22Rv1 (cell line): ENCODE data around the gene TRIM77.
"Not testable (repeated sequence)": the region's sequence is repeated elsewhere in the genome, so short reads cannot be mapped to it uniquely, and the experiment has no call there.

Source experiments
- H3K27ac ChIP-seq: fragments of 450-650 bp; 2 replicates; pipeline ENCODE4 v1.5.1; 2017
- CTCF ChIP-seq: fragments of 450-650 bp; IDR thresholded peaks from 2 replicates; pipeline ENCODE4 v1.5.1; 2017; ENCODE audit warnings: mild to moderate bottlenecking
- ZFX ChIP-seq: fragments of 450-650 bp; IDR thresholded peaks from 2 replicates; pipeline ENCODE4 v1.6.1; 2017; ENCODE audit warnings: antibody characterized with exemption, borderline replicate concordance

The TRIM77 gene

GRCh38 chr11:89709999-89710398 lies at the start of gene TRIM77:
Gene TRIM77 (plus strand): TSS chr11:89710299. CDS start chr11:89710299, 0 bp downstream.
- H3K27ac ChIP-seq, result not testable (repeated sequence)

GRCh38 chr11:89667001-89667400 lies 43.1 kb upstream of the TRIM77 start:
- no peak for TF ChIP-seq CTCF
- no peak for TF ChIP-seq ZFX
- H3K27ac ChIP-seq, result no peak overlapping the region

- H3K27ac ChIP-seq, result not testable (repeated sequence)
Observed at GRCh38 chr11:89668158-89668557, 41.9 kb upstream of the TRIM77 start.

GRCh38 chr11:89669586-89669985 lies 40.5 kb upstream of the TRIM77 start:
- not testable (repeated sequence) for H3K27ac ChIP-seq

- not testable (repeated sequence) for H3K27ac ChIP-seq
Observed at GRCh38 chr11:89669993-89670669, 40.0 kb upstream of the TRIM77 start.

GRCh38 chr11:89672547-89672946 lies 37.6 kb upstream of the TRIM77 start:
- peak overlapping the region; percentile 67 for H3K27ac ChIP-seq

GRCh38 chr11:89673380-89673779 lies 36.7 kb upstream of the TRIM77 start:
- peak overlapping the region; percentile 67 for H3K27ac ChIP-seq

GRCh38 chr11:89675383-89675782 lies 34.7 kb upstream of the TRIM77 start:
- TF ChIP-seq CTCF, result peak; percentile 79
- 0 out of 2 replicates have a peak overlapping the region, but pooled peaks have one; percentile 1 for H3K27ac ChIP-seq

GRCh38 chr11:89675948-89676347 lies 34.2 kb upstream of the TRIM77 start:
- not testable (repeated sequence) for H3K27ac ChIP-seq

GRCh38 chr11:89707080-89707479 lies 3.0 kb upstream of the TRIM77 start:
- H3K27ac ChIP-seq, result not testable (repeated sequence)

GRCh38 chr11:89724866-89725498 lies 14.9 kb downstream of the TRIM77 start:
- not testable (repeated sequence) for H3K27ac ChIP-seq

GRCh38 chr11:89730215-89730614 lies 20.1 kb downstream of the TRIM77 start:
- H3K27ac ChIP-seq, result not testable (repeated sequence)

GRCh38 chr11:89736566-89736965 lies 26.5 kb downstream of the TRIM77 start:
- TF ChIP-seq ZFX (no peak), CTCF (no peak)
- peak overlapping the region; percentile 70 for H3K27ac ChIP-seq
